HG03571 (cell line): Measurements from ENCODE around the gene GLCCI1.

Experiments used
- ATAC-seq: cut with Tn5 transposase; IDR thresholded peaks from one replicate; pipeline ENCODE4 v1.9.1; 2021; ENCODE audit not compliant: unreplicated experiment

Gene GLCCI1

GRCh38 chr7:7968544-7969305 lies at the start of gene GLCCI1:
TSS of gene GLCCI1 (plus strand) at chr7:7968796. CDS start at chr7:7969351, 555 bp downstream.
- ATAC-seq, result peak; percentile 79

- no peak for ATAC-seq
Measured at GRCh38 chr7:7919449-7919945, 49.1 kb upstream of the GLCCI1 start.

- no peak for ATAC-seq
Measured at GRCh38 chr7:7920056-7920455, 48.5 kb upstream of the GLCCI1 start.

GRCh38 chr7:7920481-7920880 lies 48.1 kb upstream of the GLCCI1 start:
- ATAC-seq, result peak; percentile 91

GRCh38 chr7:7921830-7922229 lies 46.8 kb upstream of the GLCCI1 start:
- no peak for ATAC-seq

- no peak for ATAC-seq
Measured at GRCh38 chr7:7922684-7923385, 45.8 kb upstream of the GLCCI1 start.

GRCh38 chr7:7923818-7924217 lies 44.8 kb upstream of the GLCCI1 start:
- ATAC-seq, result no peak

GRCh38 chr7:7924303-7924702 lies 44.3 kb upstream of the GLCCI1 start:
- ATAC-seq, result no peak

GRCh38 chr7:7931626-7932025 lies 37.0 kb upstream of the GLCCI1 start:
- ATAC-seq, result no peak

GRCh38 chr7:7932553-7932952 lies 36.0 kb upstream of the GLCCI1 start:
- no peak for ATAC-seq

GRCh38 chr7:7933915-7934526 lies 34.6 kb upstream of the GLCCI1 start:
- ATAC-seq, result no peak

GRCh38 chr7:7934945-7935344 lies 33.7 kb upstream of the GLCCI1 start:
- no peak for ATAC-seq

GRCh38 chr7:7938471-7938870 lies 30.1 kb upstream of the GLCCI1 start:
- no peak for ATAC-seq

- ATAC-seq, result no peak
Measured at GRCh38 chr7:7943951-7944350, 24.6 kb upstream of the GLCCI1 start.

GRCh38 chr7:7944619-7945282 lies 23.8 kb upstream of the GLCCI1 start:
- peak; percentile 94 for ATAC-seq

- ATAC-seq, result no peak
Measured at GRCh38 chr7:7946486-7946885, 22.1 kb upstream of the GLCCI1 start.

- no peak for ATAC-seq
Measured at GRCh38 chr7:7948232-7948631, 20.4 kb upstream of the GLCCI1 start.

GRCh38 chr7:7953806-7954205 lies 14.8 kb upstream of the GLCCI1 start:
- no peak for ATAC-seq

GRCh38 chr7:7956531-7957128 lies 12.0 kb upstream of the GLCCI1 start:
- no peak for ATAC-seq

GRCh38 chr7:7957513-7957912 lies 11.1 kb upstream of the GLCCI1 start:
- no peak for ATAC-seq
